Measurements from ENCODE around the gene GPR132. TPM values are rescaled to one million over a fixed set of nuclear protein-coding genes. Genes with fewer than 3 reads are reported as not detected.

GPR132 gene
- total RNA-seq, 2 donors from 2014 or later: 0.27 to 3.3 TPM

DNA sequence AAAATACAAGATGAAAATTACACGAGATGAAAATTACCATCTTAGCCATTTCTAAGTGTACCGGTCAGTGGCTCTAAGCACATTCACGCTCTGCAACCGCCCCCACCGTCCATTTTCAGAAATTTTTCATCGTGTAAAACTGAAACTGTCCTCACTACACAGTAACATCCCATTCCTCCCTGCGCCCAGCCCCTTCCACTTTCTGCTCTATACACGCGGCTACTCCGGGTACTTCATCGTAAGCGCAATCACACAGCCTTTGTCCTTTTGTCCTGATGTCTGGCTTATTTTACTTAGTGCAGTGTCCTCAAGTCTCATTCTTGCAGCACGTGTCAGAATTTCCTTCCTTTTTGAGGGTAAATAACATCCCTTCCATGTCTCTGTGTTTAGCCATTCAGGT, 3.6 kb upstream of the GPR132 start:
- TF ChIP-seq, protein P1, sequence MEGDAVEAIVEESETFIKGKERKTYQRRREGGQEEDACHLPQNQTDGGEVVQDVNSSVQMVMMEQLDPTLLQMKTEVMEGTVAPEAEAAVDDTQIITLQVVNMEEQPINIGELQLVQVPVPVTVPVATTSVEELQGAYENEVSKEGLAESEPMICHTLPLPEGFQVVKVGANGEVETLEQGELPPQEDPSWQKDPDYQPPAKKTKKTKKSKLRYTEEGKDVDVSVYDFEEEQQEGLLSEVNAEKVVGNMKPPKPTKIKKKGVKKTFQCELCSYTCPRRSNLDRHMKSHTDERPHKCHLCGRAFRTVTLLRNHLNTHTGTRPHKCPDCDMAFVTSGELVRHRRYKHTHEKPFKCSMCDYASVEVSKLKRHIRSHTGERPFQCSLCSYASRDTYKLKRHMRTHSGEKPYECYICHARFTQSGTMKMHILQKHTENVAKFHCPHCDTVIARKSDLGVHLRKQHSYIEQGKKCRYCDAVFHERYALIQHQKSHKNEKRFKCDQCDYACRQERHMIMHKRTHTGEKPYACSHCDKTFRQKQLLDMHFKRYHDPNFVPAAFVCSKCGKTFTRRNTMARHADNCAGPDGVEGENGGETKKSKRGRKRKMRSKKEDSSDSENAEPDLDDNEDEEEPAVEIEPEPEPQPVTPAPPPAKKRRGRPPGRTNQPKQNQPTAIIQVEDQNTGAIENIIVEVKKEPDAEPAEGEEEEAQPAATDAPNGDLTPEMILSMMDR (conservative IDR thresholded peaks at IDR 0.05): no peak
- 91 to 97% methylated on average over 12 to 13 of the region's 13 CpGs for WGBS, 2 experiments (ENCODE audit: insufficient coverage in 1 of 2, insufficient read length in 1 of 2)
- Mint-ChIP-seq H3K27ac (no peak overlapping the region), H3K4me1 (no peaks in the 10 kb centered on the region), H3K36me3 (ENCODE audit: low read depth) (no peaks in the 10 kb centered on the region), H3K9me3 (no peaks in the 10 kb centered on the region), H3K4me3 (no peak overlapping the region), H3K27me3 (ENCODE audit: insufficient read depth) (peaks cover 11% of the 10 kb centered on the region)
- H3K9me3 ChIP-seq (ENCODE audit: control insufficient read depth, low read length): no peaks in the 10 kb centered on the region
- no peak overlapping the region for H3K27ac ChIP-seq (ENCODE audit: low read depth, low read length)
- H3K36me3 ChIP-seq (ENCODE audit: control insufficient read depth, insufficient read depth, low read length): no peaks in the 10 kb centered on the region
- no peak overlapping the region for H3K9ac ChIP-seq (ENCODE audit: extremely low read depth, low read length, poor library complexity, severe bottlenecking)
- H3K4me1 ChIP-seq (ENCODE audit: control insufficient read depth, insufficient read depth, low read length): no peaks in the 10 kb centered on the region
- no peaks in the 10 kb centered on the region for H3K27me3 ChIP-seq (ENCODE audit: control insufficient read depth, insufficient read depth, low read length, poor library complexity, severe bottlenecking)
- DNase-seq: no peak
- no peak overlapping the region for H3K4me3 ChIP-seq (ENCODE audit: low read length)

DNA sequence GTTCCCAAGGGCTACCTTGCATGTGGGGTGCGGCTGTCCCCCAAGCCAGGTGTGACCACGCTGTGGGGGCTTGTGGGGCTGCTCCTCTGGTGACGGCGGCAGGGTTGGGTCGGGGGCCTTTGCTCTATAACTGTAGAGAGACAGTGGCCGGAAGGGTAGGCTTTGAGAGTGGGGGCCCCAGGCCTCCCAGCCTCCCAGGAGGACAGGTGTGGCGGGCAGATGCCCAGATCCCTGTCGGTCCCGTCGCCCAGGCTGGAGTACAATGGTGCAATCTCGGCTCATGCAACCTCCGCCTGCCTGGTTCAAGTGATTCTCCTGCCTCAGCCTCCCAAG, 2.7 kb upstream of the GPR132 start:
- DNase-seq: no peak
- Histone ChIP-seq H3K4me3 (ENCODE audit: low read length) (no peak overlapping the region), H3K9me3 (ENCODE audit: control insufficient read depth, low read length) (no peaks in the 10 kb centered on the region), H3K27me3 (ENCODE audit: control insufficient read depth, insufficient read depth, low read length, poor library complexity, severe bottlenecking) (no peaks in the 10 kb centered on the region), H3K9ac (ENCODE audit: extremely low read depth, low read length, poor library complexity, severe bottlenecking) (no peak overlapping the region), H3K4me1 (ENCODE audit: control insufficient read depth, insufficient read depth, low read length) (no peaks in the 10 kb centered on the region), H3K27ac (ENCODE audit: low read depth, low read length) (no peak overlapping the region), H3K36me3 (ENCODE audit: control insufficient read depth, insufficient read depth, low read length) (no peaks in the 10 kb centered on the region)
- Mint-ChIP-seq H3K4me1 (no peaks in the 10 kb centered on the region), H3K36me3 (ENCODE audit: low read depth) (no peaks in the 10 kb centered on the region), H3K4me3 (no peak overlapping the region), H3K9me3 (no peaks in the 10 kb centered on the region), H3K27me3 (ENCODE audit: insufficient read depth) (peaks cover 9% of the 10 kb centered on the region), H3K27ac (no peak overlapping the region)
- 92 to 96% methylated on average over 2 to 12 of the region's 12 CpGs for WGBS, 2 experiments (ENCODE audit: insufficient coverage in 1 of 2, insufficient read length in 1 of 2)
- TF ChIP-seq, protein P1 (conservative IDR thresholded peaks at IDR 0.05): no peak

DNA sequence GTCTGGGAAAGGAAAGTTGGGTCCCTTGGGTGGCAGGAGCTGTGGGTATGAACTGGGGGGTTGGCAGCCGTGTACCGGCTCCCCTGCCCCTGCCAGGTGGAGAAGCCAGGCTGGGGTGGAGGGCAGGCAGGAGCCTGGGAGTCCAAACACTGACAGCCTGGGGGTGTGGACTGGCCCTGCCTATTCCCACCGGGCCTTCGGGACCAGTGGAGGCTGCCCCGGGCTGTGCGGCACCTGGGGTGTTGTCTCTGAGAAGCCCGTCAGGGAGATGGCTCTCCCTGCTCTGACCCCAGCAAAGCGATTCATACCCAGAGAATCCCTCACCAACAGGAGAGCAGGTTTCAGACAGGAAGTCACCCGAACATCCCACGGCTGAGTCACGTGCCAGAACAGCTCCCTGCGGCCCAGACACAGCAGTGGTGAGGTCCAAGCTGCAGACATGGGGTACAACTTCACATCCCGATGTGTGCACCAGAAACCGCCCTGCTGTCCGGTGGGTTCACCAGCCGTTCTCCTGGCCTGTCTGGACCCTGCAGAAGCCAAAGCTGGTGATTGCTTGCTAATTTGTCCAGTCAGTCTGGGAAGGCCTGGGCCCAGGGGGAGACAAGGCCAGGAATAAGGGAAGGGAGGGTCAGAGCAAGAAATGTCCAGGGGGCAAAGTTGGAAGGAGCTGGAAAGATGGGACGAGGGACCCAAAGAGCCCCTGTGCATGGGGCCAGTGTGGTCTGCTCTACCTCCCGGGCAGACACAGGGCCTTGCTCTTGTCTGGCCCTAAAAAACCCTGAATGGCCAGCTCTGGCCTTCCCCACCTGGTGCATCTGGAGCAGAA, 2.1 kb upstream of the GPR132 start:
- Mint-ChIP-seq H3K4me3 (no peak overlapping the region), H3K27ac (no peak overlapping the region), H3K4me1 (no peaks in the 10 kb centered on the region), H3K9me3 (no peaks in the 10 kb centered on the region), H3K27me3 (ENCODE audit: insufficient read depth) (peaks cover 9% of the 10 kb centered on the region), H3K36me3 (ENCODE audit: low read depth) (no peaks in the 10 kb centered on the region)
- H3K9me3 ChIP-seq (ENCODE audit: control insufficient read depth, low read length): no peaks in the 10 kb centered on the region
- DNase-seq: peak; percentile 39
- no peaks in the 10 kb centered on the region for H3K36me3 ChIP-seq (ENCODE audit: control insufficient read depth, insufficient read depth, low read length)
- WGBS, 2 experiments (ENCODE audit: insufficient coverage in 1 of 2, insufficient read length in 1 of 2): 88 to 92% methylated on average over 9 to 18 of the region's 18 CpGs
- H3K4me3 ChIP-seq (ENCODE audit: low read length): no peak overlapping the region
- H3K9ac ChIP-seq (ENCODE audit: extremely low read depth, low read length, poor library complexity, severe bottlenecking): no peak overlapping the region
- TF ChIP-seq, protein P1 (conservative IDR thresholded peaks at IDR 0.05): no peak
- no peaks in the 10 kb centered on the region for H3K4me1 ChIP-seq (ENCODE audit: control insufficient read depth, insufficient read depth, low read length)
- H3K27me3 ChIP-seq (ENCODE audit: control insufficient read depth, insufficient read depth, low read length, poor library complexity, severe bottlenecking): no peaks in the 10 kb centered on the region
- no peak overlapping the region for H3K27ac ChIP-seq (ENCODE audit: low read depth, low read length)
